Panc1 (cell line): ENCODE data around the gene SLIT3. TPM values are rescaled to one million over a fixed set of nuclear protein-coding genes. Genes with fewer than 3 reads are reported as not detected.

Experiments used
- ATAC-seq: fragments of 200-7000 bp; cut with Tn5 transposase; 2 replicates; pipeline ENCODE4 v1.9.1; 2020; ENCODE audit warnings: mild to moderate bottlenecking, moderate library complexity
- BruUV-seq: library from RNA; stranded (reverse); fragments of 400-500 nt; replicated peaks from 2 replicates; lab custom pipeline; 2021; lab: Mats Ljungman, UMichigan
- CTCF ChIA-PET: fragments of 300-600 bp; sonication (Branson Sonifier 250); formaldehyde crosslinking; loops from one replicate; lab custom pipeline; 2022; ENCODE audit warnings: antibody characterized with exemption; lab: Charles Lee
- POLR2A ChIA-PET: fragments of 300-600 bp; sonication (Branson Sonifier 250); formaldehyde crosslinking; loops from one replicate; lab custom pipeline; 2022; ENCODE audit warnings: antibody characterized with exemption; lab: Charles Lee
- DNase-seq: peaks from one replicate; pipeline ENCODE4 v3.0.0-alpha.2; 2010; ENCODE audit warnings: low read depth, low spot score
- H3K27ac ChIP-seq: 2 replicates; pipeline ENCODE4 v1.5.1; 2011; ENCODE audit warnings: mild to moderate bottlenecking, low read length, inconsistent platforms
- H3K27me3 ChIP-seq: fragments of 200-500 bp; sonication (Bioruptor generic); 2 replicates; pipeline ENCODE4 v1.6.0; 2014; ENCODE audit warnings: low read length, inconsistent platforms; ENCODE audit not compliant: control insufficient read depth, insufficient read depth
- H3K36me3 ChIP-seq: fragments of 200-500 bp; sonication (Bioruptor generic); 2 replicates; pipeline ENCODE4 v1.5.1; 2014; ENCODE audit warnings: inconsistent platforms, mild to moderate bottlenecking, low read length, moderate library complexity; ENCODE audit not compliant: control insufficient read depth, insufficient read depth
- H3K4me1 ChIP-seq: 2 replicates; pipeline ENCODE4 v1.5.1; 2011; ENCODE audit warnings: inconsistent platforms, mild to moderate bottlenecking, low read length, moderate library complexity; ENCODE audit not compliant: control insufficient read depth, insufficient read depth
- H3K4me3 ChIP-seq, 2 experiments: 2 replicates each; pipeline ENCODE4 v1.5.1; 2011 to 2012; ENCODE audit warnings: low read depth in 2 of 2, low read length in 2 of 2, mild to moderate bottlenecking in 2 of 2, inconsistent platforms in 1 of 2, moderate library complexity in 1 of 2
- H3K9me3 ChIP-seq: fragments of 200-500 bp; sonication (Bioruptor generic); 2 replicates; pipeline ENCODE4 v1.5.1; 2014; ENCODE audit warnings: low read depth, mild to moderate bottlenecking, inconsistent platforms, low read length, moderate library complexity; ENCODE audit not compliant: control insufficient read depth, insufficient read depth
- CTCF ChIP-seq: fragments of 450-650 bp; IDR thresholded peaks from 2 replicates; pipeline ENCODE4 v1.5.1; 2017; ENCODE audit warnings: mild to moderate bottlenecking
- POLR2AphosphoS5 ChIP-seq: IDR thresholded peaks from 2 replicates; pipeline ENCODE4 v1.6.1; 2012; ENCODE audit warnings: mild to moderate bottlenecking, low read depth, low read length, moderate library complexity
- SIN3A ChIP-seq: IDR thresholded peaks from 2 replicates; pipeline ENCODE4 v1.6.1; 2012; ENCODE audit warnings: low read depth, mild to moderate bottlenecking, low read length, moderate library complexity, borderline replicate concordance; ENCODE audit not compliant: insufficient read depth
- TCF7L2 ChIP-seq: IDR thresholded peaks from 2 replicates; pipeline ENCODE4 v1.6.1; 2011; ENCODE audit warnings: mild to moderate bottlenecking, low read depth, low read length, inconsistent platforms
- in situ Hi-C: cut with HindIII; loops from 2 replicates; pipeline ENCODE4 v1.10.0; 2016; ENCODE audit warnings: low sequenced_read_pairs, low pct_unique_long_range_greater_than_20kb
- intact Hi-C: fragments of 100-400 bp; cut with micrococcal nuclease; formaldehyde crosslinking; loops from one replicate; pipeline ENCODE4 v1.10.0; 2022; ENCODE audit not compliant: unreplicated experiment
- total RNA-seq: library from RNA; stranded (reverse); gene quantifications from one replicate; pipeline ENCODE4 v1.2.1, GENCODE V29; 2021; ENCODE audit not compliant: unreplicated experiment
- TF ChIP-seq, protein P1 (sequence below), 2 experiments: IDR thresholded peaks; 2 replicates each; pipeline ENCODE4 v1.6.1; 2011 to 2012; ENCODE audit warnings: low read depth in 2 of 2, control low read depth in 1 of 2, low read length in 1 of 2, mild to moderate bottlenecking in 1 of 2, moderate library complexity in 1 of 2; ENCODE audit not compliant: insufficient read depth in 1 of 2

The SLIT3 gene
- total RNA-seq, 1 experiment from 2014 or later = 26.4 TPM

DNA sequence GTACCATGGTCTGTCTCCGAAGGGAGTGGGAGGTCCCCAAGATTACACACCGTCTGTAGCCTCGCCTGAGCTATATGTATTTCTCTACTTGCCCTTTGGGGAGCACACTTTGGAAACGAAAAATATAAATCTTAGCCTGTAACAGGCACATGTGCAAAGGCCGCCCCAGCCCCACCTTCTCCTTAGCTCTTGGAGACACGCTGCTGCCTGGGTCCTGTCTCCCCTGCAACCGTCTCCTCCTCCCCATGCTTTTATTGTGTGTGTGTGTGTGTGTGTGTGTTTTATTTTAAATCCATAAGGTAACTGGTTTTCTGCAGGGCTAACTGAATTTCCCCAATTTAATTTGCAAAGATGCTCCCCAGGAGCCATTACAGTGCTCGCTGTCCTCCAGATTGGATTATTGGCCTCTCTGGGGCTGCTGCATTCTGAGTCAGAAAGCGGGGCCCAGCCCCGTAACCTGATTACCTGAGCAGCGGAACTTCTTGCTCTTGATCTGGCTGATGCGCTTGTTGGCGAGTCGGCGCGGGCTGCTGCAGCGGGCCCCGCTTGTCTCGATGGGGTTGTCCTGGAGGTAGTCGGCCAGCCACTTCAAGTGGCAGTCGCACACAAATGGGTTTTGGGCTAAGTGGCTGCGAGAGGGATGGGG is 528.5 kb downstream of the SLIT3 start:
- CTCF ChIA-PET = no interaction called here
- TF ChIP-seq, protein P1, sequence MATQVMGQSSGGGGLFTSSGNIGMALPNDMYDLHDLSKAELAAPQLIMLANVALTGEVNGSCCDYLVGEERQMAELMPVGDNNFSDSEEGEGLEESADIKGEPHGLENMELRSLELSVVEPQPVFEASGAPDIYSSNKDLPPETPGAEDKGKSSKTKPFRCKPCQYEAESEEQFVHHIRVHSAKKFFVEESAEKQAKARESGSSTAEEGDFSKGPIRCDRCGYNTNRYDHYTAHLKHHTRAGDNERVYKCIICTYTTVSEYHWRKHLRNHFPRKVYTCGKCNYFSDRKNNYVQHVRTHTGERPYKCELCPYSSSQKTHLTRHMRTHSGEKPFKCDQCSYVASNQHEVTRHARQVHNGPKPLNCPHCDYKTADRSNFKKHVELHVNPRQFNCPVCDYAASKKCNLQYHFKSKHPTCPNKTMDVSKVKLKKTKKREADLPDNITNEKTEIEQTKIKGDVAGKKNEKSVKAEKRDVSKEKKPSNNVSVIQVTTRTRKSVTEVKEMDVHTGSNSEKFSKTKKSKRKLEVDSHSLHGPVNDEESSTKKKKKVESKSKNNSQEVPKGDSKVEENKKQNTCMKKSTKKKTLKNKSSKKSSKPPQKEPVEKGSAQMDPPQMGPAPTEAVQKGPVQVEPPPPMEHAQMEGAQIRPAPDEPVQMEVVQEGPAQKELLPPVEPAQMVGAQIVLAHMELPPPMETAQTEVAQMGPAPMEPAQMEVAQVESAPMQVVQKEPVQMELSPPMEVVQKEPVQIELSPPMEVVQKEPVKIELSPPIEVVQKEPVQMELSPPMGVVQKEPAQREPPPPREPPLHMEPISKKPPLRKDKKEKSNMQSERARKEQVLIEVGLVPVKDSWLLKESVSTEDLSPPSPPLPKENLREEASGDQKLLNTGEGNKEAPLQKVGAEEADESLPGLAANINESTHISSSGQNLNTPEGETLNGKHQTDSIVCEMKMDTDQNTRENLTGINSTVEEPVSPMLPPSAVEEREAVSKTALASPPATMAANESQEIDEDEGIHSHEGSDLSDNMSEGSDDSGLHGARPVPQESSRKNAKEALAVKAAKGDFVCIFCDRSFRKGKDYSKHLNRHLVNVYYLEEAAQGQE (IDR thresholded peaks at IDR 0.05; ENCODE audit: insufficient read depth in 1 of 2, low read depth in 2 of 2, low read length in 1 of 2) = no peak
- TF ChIP-seq SIN3A (no peak), TCF7L2 (no peak), POLR2AphosphoS5 (no peak), CTCF (no peak)
- Histone ChIP-seq H3K27me3 (no peaks in the 10 kb centered on the region), H3K4me1 (no peaks in the 10 kb centered on the region), H3K4me3 (no peak overlapping the region), H3K27ac (no peak overlapping the region), H3K9me3 (no peaks in the 10 kb centered on the region), H3K36me3 (no peaks in the 10 kb centered on the region)
- in situ Hi-C loops = no loop called here
- intact Hi-C loops = loop anchor here (5.0 kb wide), 1 partner anchor 670 kb away; no protein-coding TSS in a partner anchor
- POLR2A ChIA-PET = interaction anchor here (0.6 kb wide), 1 partner anchor 73 kb away, joined by 14 read pairs; no protein-coding TSS in a partner anchor
- ATAC-seq = no peak
- no TSS peak for BruUV-seq
- no peak for DNase-seq

DNA sequence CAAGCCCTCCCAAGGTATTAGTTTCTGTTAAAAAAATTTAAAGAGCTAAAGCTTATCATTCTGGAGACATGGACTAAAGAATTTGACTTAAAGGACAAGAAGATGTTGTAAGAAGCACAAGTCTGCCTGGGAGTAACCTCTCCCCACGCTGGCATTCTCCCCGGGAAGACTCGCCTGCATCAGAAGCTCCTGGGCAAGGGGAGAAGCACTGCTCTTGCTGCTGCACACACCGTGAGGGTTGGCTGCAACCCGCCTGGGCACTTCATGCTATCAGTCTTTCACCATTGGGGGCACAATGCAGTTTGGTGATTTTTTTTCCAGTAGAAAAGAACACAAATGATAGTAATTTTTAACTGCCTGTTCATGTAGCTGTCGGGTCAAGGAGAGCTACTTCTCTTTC is 529.3 kb downstream of the SLIT3 start:
- Histone ChIP-seq H3K27ac (no peak overlapping the region), H3K9me3 (no peaks in the 10 kb centered on the region), H3K4me3 (no peak overlapping the region), H3K36me3 (no peaks in the 10 kb centered on the region), H3K4me1 (no peaks in the 10 kb centered on the region), H3K27me3 (no peaks in the 10 kb centered on the region)
- in situ Hi-C loops (no loop called here), intact Hi-C loops (loop anchor here (5.0 kb wide), 1 partner anchor 671 kb away; no protein-coding TSS in a partner anchor)
- CTCF ChIA-PET = no interaction called here
- TF ChIP-seq, protein P1 (IDR thresholded peaks at IDR 0.05; ENCODE audit: insufficient read depth in 1 of 2, low read depth in 2 of 2, low read length in 1 of 2) = no peak
- TF ChIP-seq TCF7L2 (no peak), SIN3A (no peak), POLR2AphosphoS5 (no peak), CTCF (no peak)
- POLR2A ChIA-PET = interaction anchor here (0.6 kb wide), 1 partner anchor 73 kb away, joined by 14 read pairs; no protein-coding TSS in a partner anchor
- no peak for ATAC-seq
- BruUV-seq = no TSS peak
- DNase-seq = no peak
